SHP77 (cell line): ENCODE results near the gene KCTD21.

Source experiments
- DNase-seq, 2 experiments: peaks; one replicate each; lab custom pipeline; 2025; lab: John Stamatoyannopoulos, UW

KCTD21 gene

DNA sequence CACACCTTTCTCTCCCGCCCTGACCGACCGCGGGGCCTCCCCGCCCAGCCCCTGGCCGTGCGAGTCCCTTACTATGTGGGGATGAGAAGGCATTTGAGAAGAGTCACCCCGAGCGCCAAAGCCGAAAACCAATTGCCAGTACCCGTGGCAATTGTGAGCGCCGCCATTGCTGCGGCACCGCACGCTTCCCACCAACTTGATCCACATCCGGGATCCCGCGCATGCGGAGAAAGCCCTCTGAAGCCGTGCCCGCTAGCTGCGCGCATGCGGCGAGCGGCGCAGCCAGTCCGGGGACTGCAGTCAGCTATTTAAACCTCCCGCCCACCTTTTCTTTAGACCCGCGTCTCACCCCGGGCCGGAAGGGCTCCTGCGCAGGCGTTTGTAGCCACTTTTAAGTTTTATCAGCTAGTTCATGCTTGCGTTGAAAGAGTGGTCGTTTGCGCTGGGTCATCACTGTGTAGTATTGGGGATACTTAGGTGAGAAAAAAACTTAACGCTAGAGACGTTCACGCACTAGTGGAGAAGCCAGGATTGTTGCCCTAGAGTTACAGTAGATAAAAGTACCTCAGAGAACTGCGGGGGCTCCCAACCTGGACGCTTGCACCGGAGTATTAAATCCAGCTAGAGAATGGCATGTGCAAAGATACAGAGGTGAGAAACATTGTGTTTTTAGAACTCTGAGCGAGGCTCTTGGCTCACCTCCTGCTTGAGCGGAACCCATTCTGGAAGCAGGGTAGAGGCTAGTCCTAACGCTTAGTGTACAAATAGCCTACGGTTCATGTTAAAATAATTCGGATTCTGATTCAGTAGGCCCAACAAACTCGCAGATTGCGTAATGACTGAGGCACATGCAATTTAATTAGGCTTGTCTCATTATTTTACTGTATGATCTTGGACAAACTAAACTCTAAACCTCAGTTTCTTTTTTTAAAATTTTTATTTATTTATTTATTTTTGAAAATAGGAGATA lies 48.7 kb downstream of the KCTD21 start, which contains the start of gene ALG8:
Gene ALG8 (minus strand): TSS at position 205 of the 970 bp plus-strand sequence. CDS start 38 bp downstream, at position 167.
- DNase-seq, result peak; percentile 97 to 98

DNA sequence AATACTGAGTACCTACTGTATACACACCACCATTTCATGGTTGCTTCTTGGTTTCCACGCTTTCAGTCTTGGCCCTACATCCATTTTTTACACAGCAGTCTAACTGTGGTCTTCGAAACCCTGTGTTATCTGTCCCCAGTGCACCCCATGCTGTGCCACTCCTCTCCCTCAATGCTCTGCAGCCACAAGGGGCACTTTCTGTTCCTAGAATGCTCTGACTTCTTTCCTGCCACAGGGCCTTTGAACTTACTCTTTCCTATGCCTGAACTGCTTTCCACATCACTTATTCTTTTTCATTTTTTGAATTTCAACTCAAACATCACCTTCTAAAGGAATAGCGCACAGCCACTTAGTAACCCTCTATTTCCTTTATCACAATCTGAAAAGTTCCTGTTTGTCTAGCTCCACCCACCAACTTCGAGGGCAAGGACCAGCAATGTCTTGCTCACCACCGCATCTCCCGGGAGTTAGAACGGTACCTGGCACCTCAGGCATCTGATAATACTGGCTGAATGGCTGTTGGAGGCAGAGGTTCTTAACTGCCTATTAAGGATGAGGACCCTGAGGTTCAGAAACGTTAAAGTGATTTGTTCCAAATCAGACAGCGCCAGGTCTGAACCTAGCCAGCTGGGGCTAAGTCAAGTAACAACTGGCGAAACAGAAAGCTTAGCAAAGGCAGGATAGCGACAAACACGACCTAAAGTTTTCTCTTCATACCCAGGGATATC lies 49.6 kb downstream of the KCTD21 start:
- DNase-seq, result no peak

DNA sequence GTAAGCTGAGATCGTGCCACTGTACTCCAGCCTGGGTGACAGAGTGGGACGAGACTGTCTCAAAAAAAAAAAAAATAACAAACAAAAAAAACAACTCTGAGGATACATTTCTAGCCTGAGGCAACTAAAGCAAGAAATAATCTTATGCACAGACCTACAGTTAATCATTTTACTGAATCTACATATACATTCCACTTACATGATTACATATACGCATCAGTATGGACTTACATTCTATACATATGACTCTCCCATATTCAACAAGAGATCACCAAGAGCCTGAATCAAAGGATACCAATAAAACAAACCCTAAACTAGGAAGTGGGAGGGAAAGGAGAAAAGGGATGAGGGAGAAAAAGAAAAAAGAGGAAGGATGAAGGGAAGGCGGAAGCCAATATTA lies 50.1 kb downstream of the KCTD21 start:
- no peak for DNase-seq

DNA sequence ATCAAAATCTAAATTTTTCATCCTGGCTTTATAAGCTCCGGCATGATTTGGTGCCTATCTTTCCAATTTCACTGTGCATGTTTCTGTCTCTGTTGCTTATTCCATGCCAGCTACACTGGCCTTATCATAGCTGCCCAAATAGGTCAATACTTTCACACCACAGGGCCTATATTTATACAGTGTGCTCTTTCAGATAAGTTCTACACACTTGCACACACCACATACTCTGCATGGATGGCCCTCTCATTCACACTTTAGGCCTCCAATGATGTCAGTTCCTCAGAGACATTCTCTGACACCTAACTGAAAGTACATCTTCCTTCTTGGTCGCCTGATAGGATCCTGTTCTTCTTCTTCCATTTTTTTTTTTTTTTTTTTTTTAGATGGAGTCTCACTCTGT lies 56.0 kb downstream of the KCTD21 start:
- no peak for DNase-seq

DNA sequence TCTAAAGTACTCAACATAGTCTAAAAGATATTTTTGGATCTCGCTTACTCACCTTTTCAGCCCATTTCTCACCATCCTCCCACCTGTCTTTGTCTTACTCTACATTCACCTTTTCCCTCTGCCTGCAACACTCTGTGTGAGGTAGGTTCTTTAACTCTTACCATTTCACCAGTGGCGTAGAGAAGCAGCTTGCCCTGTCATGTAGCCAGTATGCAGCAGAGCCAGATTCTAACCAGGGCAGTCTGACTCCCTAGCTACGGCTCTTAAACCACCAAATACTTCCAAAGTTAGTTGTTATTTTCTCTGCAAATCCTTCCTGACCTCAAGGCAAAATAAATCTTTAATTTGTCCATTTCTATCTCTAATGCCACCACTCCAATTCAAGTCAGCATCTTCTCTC lies 56.5 kb downstream of the KCTD21 start:
- no peak for DNase-seq

DNA sequence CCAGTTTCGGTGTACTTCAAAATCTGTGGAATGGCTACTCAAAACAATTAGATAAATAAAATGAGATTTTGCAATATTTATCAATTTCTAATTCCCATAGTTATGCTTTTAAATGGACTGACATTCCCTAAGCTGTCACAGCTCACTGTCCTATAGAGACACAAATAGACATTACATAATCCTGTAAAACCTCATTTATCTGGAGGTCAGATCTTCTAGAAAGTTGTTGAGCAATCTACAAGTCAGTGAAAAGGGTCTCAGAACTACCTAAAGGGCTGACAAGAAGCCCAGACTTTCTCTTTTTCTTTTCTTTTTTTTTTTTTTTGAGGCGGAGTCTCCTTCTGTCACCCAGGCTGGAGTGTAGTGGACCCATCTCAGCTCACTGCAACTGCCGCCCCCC lies 61.0 kb downstream of the KCTD21 start:
- no peak for DNase-seq
